Adrenal gland (tissue), 12 donors: Measurements from ENCODE around the gene PRKCA. TPM values are rescaled to one million over a fixed set of nuclear protein-coding genes. Genes with fewer than 3 reads are reported as not detected.
A peak's percentile ranks its signal among the peaks of the same experiment; 100 is the strongest.

Experiments used
- DNase-seq, 7 donors: peaks; one replicate each; pipeline ENCODE4 v3.0.0-alpha.2; 2019 to 2020
- H3K27ac ChIP-seq, 5 donors: fragments of 200-600 bp; sonication (generic) in 4 of 5; 1 replicate in 3 of 5; 2 replicates in 2 of 5; pipeline versions ENCODE4 v1.5.1 to v1.8.0; 2016 to 2020; ENCODE audit warnings: mild to moderate bottlenecking in 1 of 5
- H3K27me3 ChIP-seq: fragments of 200-600 bp; 2 replicates; pipeline ENCODE4 v1.8.0; 2021
- H3K36me3 ChIP-seq, 2 donors: fragments of 200-600 bp; replicated peaks in 1 of 2; 1 replicate in 1 of 2; 2 replicates in 1 of 2; pipeline versions ENCODE4 v1.5.1 to v1.8.0; 2018 to 2022
- H3K4me1 ChIP-seq, 2 donors: fragments of 200-600 bp; replicated peaks in 1 of 2; 1 replicate in 1 of 2; 2 replicates in 1 of 2; pipeline versions ENCODE4 v1.5.1 to v1.8.0; 2018 to 2021
- H3K4me3 ChIP-seq, 4 donors: fragments of 200-600 bp; sonication (generic) in 3 of 4; one replicate each; pipeline ENCODE4 v1.5.1; 2016 to 2018
- H3K9me3 ChIP-seq, 3 donors: fragments of 200-600 bp; sonication (generic) in 1 of 3; replicated peaks in 1 of 3; 1 replicate in 2 of 3; 2 replicates in 1 of 3; pipeline versions ENCODE4 v1.5.1 to v1.8.0; 2016 to 2021
- POLR2A ChIP-seq, 2 donors: fragments of 450-650 bp; IDR thresholded peaks; one replicate each; pipeline ENCODE4 v1.6.1; 2017; ENCODE audit warnings: antibody characterized with exemption in 2 of 2, mild to moderate bottlenecking in 2 of 2, moderate library complexity in 1 of 2
- WGBS, 4 donors: extraction: QIAGEN DNeasy Blood & Tissue Kit in 2 of 4; methylation state at CpG; one replicate each; pipeline versions ENCODE4 v1.1.5 to v1.1.7; 2013 to 2017; 5-methylcytosine and 5-hydroxymethylcytosine counted together
- intact Hi-C, 2 donors: fragments of 100-400 bp; cut with DNase I; formaldehyde crosslinking; loops; one replicate each; pipeline versions ENCODE4 v1.14.1 to v1.15.0; 2022 to 2023
- polyA plus RNA-seq, 3 donors: library from polyadenylated mRNA; stranded (reverse); fragments of 200-250 nt in 2 of 3; fragments of 350-450 nt in 1 of 3; fragmentation: Illumina TruSeq in 1 of 3; extraction: RNeasy Lipid Tissue Mini Kit (QIAGEN cat#74804) in 1 of 3; gene quantifications; one replicate each; pipeline ENCODE4 v1.2.3, GENCODE V29; 2013 to 2014
- total RNA-seq, 9 donors: library from RNA; depleted of rRNA in 4 of 9; stranded (reverse); fragments of >200 nt in 4 of 9; fragments of 120-200 nt in 1 of 9; fragmentation: NEBNext Ultra II Directional in 1 of 9; extraction: Animal tissue kit (Norgen Biotek cat#: 25700) in 1 of 9; gene quantifications; one replicate each; pipeline versions ENCODE4 v1.1.0 to v1.2.4, GENCODE V29; 2013 to 2023
- TF ChIP-seq, protein P1 (sequence below), 6 experiments: fragments of 450-650 bp in 4 of 6; fragments of 200-600 bp in 2 of 6; sonication (generic) in 1 of 6; IDR thresholded peaks; 1 replicate in 5 of 6; 2 replicates in 1 of 6; pipeline versions ENCODE4 v1.5.1 to v1.8.0; 2016 to 2021; ENCODE audit warnings: antibody characterized with exemption in 6 of 6, mild to moderate bottlenecking in 2 of 6, moderate library complexity in 1 of 6
- donor health status: healthy with polysubstance abuse.
- donor health status: Bipolar disorder and iron deficiency.
- donor health status: DM: yes; HTN: yes; CAD: no.
- donor health status: DM: no; HTN: no; CAD: no.
- donor health status: DM: no; HTN: no; CAD: no.
- donor health status: DM: yes; HTN: yes; CAD: no.

PRKCA gene
- total and polyA plus RNA-seq, 12 donors = 15.1 to 202 (median 84.1) TPM

DNA sequence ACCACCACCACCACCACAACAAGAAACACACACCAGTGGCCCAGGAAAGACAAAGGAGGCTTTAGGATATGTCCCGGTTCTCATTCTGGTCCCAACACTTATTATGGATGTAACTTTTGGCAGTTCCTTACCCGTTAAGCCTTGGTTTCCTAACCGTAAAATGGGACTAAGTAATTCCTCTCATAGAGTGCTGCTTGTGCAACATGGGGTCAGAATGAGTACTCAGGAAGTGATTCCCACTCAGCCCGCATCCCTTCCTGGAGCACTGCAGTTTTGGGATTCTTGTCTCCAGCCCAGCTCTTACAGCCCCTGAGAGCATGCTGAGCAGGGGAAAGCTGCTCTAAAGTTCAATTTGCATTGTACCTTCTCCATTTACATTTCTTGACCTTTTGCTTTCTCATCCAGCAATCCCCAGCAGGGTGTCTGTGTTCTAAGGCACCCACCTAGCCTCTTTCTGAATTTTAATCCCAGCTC, 262.6 kb downstream of the PRKCA start:
- no peak for DNase-seq
- intact Hi-C loops = loop anchor here in 1 of 2 donors (5.0 kb wide), 1 partner anchor 308 kb away; no protein-coding TSS in a partner anchor
- TF ChIP-seq, protein P1, sequence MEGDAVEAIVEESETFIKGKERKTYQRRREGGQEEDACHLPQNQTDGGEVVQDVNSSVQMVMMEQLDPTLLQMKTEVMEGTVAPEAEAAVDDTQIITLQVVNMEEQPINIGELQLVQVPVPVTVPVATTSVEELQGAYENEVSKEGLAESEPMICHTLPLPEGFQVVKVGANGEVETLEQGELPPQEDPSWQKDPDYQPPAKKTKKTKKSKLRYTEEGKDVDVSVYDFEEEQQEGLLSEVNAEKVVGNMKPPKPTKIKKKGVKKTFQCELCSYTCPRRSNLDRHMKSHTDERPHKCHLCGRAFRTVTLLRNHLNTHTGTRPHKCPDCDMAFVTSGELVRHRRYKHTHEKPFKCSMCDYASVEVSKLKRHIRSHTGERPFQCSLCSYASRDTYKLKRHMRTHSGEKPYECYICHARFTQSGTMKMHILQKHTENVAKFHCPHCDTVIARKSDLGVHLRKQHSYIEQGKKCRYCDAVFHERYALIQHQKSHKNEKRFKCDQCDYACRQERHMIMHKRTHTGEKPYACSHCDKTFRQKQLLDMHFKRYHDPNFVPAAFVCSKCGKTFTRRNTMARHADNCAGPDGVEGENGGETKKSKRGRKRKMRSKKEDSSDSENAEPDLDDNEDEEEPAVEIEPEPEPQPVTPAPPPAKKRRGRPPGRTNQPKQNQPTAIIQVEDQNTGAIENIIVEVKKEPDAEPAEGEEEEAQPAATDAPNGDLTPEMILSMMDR (IDR thresholded peaks at IDR 0.05) = no peak
- no peak for TF ChIP-seq POLR2A (IDR thresholded peaks at IDR 0.05)
- no peak overlapping the region for H3K27ac ChIP-seq
- H3K4me1 ChIP-seq = peaks cover 0 to 16% of the 10 kb centered on the region in 2 donors
- no peaks in the 10 kb centered on the region for H3K27me3 ChIP-seq
- WGBS, 4 donors = 79 to 90% (median 85%) methylated on average over 4 of the region's 4 CpGs
- no peaks in the 10 kb centered on the region for H3K9me3 ChIP-seq
- no peak overlapping the region for H3K4me3 ChIP-seq
- H3K36me3 ChIP-seq = no peaks in the 10 kb centered on the region

DNA sequence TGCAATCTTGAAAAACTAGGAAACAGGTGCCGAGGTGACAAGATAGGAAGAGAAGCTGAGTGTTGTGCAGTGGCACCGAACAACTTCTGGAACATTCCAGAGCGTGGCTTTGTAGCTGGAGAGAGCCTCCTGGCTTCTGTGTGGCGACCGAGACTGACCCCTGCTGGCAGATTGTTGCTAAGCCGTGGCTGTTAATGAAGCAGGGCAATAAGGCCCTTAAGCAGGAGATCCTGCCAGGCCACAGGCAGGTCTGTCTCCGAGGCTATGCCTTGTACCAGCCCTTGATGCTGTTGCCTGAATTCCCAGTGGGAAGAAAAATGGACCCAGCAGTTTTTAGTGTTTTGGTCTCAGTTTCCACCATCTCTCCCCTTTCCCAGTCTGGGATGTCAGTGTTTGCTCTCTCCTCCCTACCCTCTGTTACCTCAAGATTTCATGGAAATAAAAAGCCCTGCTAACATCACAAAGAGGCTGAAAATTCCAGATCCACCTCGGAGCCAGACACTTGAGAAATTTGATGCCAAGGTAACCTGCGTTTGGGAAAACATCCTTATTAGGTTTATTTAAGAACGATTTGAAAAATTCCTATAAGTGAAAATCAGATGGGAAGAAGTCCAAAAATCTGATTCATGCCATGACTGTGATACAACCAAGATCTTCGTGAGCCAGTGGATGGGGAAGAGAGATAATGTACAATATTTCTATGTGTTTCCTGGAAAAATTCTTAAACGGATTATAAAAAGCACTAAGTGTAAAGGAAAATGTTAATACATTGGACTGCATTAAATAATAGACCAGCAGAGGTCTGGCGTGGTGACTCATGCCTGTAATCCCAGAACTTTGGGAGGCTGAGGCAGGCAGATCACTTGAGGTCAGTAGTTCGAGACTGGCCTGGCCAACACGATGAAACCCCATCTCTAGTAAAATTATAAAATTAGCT, 265.1 kb downstream of the PRKCA start:
- intact Hi-C loops = loop anchor here in 1 of 2 donors (5.0 kb wide), 1 partner anchor 310 kb away; no protein-coding TSS in a partner anchor
- WGBS, 4 donors = 46 to 61% (median 52%) methylated on average over 13 to 15 of the region's 15 CpGs
- TF ChIP-seq, protein P1 (IDR thresholded peaks at IDR 0.05) = peak; percentile 82 to 95 (median 90)
- no peak for TF ChIP-seq POLR2A (IDR thresholded peaks at IDR 0.05)

DNA sequence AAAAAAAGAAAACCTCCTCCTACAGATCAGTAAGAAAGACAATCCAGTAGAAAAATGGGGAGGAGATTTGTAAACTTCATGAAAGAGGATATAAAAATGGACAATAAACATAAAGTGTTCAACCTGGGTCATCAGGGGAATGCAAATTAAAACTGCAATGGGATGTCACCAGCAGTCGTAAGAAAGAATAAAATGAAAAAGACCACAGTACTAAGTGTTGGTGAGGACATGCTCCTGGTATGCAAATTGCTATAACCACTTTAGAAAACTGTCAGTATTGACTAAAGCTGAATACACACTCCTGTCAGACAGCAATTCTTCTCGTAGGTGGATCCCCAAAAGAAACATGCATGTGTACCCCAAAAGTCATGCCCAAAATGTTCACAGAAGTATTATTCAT, 267.2 kb downstream of the PRKCA start:
- Histone ChIP-seq H3K27ac (no peak overlapping the region), H3K4me1 (peaks cover 0 to 16% of the 10 kb centered on the region in 2 donors), H3K36me3 (no peaks in the 10 kb centered on the region), H3K4me3 (no peak overlapping the region), H3K27me3 (no peaks in the 10 kb centered on the region), H3K9me3 (no peaks in the 10 kb centered on the region)
- intact Hi-C loops = loop anchor here in 1 of 2 donors (5.0 kb wide), 1 partner anchor 312 kb away; no protein-coding TSS in a partner anchor
- DNase-seq = no peak
- WGBS, 4 donors = 94 to 100% (median 97%) methylated on average over 2 of the region's 2 CpGs
- TF ChIP-seq, protein P1 (IDR thresholded peaks at IDR 0.05) = no peak
- no peak for TF ChIP-seq POLR2A (IDR thresholded peaks at IDR 0.05)

More for the DNA sequence above, 265.1 kb downstream of the PRKCA start:
- H3K36me3 ChIP-seq = no peaks in the 10 kb centered on the region
- peak overlapping the region in 2 of 5 donors; percentile 47 to 66 for H3K27ac ChIP-seq
- no peaks in the 10 kb centered on the region for H3K9me3 ChIP-seq
- DNase-seq = peak; percentile 81 to 95 (median 87)
- no peak overlapping the region for H3K4me3 ChIP-seq
- H3K4me1 ChIP-seq = peaks cover 0 to 16% of the 10 kb centered on the region in 2 donors
- H3K27me3 ChIP-seq = no peaks in the 10 kb centered on the region

DNA sequence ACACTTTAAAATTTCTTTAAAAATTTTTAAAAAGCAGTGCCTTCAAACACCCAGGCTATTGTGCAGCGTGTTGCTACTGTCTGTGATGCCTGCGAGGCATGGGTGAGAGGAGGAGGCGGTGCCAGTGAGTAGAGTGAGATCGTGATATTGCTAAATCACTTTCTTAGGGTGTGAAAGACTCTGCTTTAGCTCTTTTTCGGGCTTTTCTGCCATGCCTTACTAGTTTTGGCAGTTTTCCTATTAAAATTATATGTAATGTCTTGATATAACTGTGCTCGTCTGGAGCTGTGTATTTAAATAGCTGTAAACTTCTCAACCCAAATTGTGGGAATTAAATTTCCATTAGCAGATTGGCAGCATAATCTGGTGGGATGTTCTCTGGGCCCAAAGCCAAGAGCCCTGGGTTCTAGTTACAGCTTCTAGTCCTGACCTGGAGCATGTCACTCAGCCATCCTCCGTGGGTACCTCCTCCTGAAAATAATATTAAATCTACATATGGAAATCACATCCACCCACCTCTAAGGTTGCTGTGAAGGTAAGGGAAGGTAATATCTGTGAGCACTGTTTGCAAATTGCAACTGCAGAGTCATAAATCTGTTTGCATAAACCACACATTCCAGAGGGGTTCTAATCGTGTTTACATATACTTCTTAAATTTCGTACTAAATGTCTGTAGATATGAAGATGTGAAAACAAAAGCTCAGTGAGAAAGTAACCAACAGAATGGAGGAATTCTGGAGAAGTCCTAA, 268.2 kb downstream of the PRKCA start:
- DNase-seq = peak in 1 of 7 donors; percentile 7
- Histone ChIP-seq H3K36me3 (no peaks in the 10 kb centered on the region), H3K27ac (no peak overlapping the region), H3K4me1 (peaks cover 0 to 12% of the 10 kb centered on the region in 2 donors), H3K27me3 (no peaks in the 10 kb centered on the region), H3K4me3 (no peak overlapping the region), H3K9me3 (no peaks in the 10 kb centered on the region)
- TF ChIP-seq, protein P1 (IDR thresholded peaks at IDR 0.05) = no peak
- intact Hi-C loops = no loop called here
- WGBS, 4 donors = 81 to 84% (median 83%) methylated on average over 9 of the region's 9 CpGs
